ENCODE results near the gene PPP1R11.
"Not testable (repeated sequence)": the region's sequence is repeated elsewhere in the genome, so short reads cannot be mapped to it uniquely, and the experiment has no call there.

The PPP1R11 gene

GRCh38 chr6:30100154-30100553, 33.2 kb downstream of the PPP1R11 start:
- no peak for DNase-seq

DNA sequence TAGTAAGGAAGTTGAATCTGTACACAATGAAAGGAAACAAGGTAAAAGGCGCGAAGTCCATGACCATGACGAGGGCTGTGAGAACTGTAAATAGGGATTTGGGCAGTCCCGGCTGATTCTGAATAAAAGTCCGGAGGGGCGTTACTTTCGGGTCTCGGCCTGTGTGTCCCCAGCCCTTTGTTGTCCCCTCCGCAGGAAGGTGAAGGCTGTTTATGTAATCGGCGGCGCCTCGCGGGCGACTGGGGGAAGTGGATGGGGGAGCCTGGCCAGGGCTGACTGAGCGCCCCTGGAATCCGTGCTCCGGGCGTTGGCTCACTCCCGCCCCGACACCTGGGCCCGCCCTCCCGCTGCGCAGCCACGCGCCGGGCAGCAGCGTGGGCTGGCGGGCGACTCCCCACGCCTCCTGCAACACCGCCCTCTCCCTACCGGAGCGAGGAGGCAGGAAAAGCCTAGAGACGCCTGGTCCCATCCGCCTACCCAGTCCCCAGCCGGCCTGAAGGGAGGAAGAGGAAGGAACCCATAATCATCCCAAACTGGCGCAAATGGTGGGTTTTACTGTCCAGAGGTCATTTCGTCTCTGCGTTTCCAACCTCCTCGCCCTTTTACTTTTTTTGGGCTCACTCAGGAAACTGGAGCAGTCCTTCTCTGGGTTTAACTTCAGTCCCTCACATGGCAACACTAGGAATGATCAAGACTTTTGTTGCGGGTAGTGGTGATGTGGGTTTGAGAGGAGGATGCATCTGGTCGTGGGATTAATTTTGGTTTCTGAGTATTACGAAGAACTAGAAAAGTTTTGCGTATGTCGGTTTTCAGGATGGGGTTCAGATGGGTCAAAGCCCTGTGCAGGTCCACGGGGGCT, 33.8 kb downstream of the PPP1R11 start:
- peak; percentile 30 to 37 for DNase-seq

- peak; percentile 82 to 86 for DNase-seq
These were observed 34.7 kb downstream of the PPP1R11 start for GRCh38 chr6:30101444-30102413.

DNA sequence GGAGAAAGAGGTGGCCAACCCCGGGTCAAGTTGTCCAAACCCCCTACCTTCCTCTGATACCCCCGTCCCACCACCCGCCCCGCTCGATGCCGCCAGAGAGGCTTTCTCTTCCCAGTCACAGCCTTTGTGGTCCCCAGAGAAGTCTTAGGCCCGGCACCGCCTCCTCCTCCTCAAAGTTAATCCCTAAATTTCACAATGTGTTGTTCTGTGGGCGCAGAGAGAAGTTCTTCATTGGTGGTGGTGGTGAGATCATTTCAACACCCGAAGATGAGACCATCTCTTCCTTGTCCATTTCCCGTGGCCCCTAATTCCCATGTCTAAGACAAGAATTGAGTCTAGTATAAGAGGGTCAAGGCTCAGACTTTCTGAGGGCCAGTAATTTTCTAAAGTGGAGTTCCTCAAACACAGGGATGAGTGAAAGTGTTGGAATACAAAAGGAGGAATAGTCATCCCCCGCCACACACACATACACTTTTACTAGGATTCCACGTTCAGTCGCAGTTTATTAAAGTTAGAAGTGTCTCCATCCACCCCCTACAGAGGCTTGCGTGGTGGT, 35.5 kb downstream of the PPP1R11 start:
- DNase-seq: peak in 1 of 2 experiments; percentile 23

- peak; percentile 91 to 92 for DNase-seq
These were observed 36.2 kb downstream of the PPP1R11 start for GRCh38 chr6:30102970-30103871.

GRCh38 chr6:30103872-30104179, 36.8 kb downstream of the PPP1R11 start:
- DNase-seq: no peak

- DNase-seq: no peak
These were observed 37.7 kb downstream of the PPP1R11 start for GRCh38 chr6:30104661-30105060.

DNA sequence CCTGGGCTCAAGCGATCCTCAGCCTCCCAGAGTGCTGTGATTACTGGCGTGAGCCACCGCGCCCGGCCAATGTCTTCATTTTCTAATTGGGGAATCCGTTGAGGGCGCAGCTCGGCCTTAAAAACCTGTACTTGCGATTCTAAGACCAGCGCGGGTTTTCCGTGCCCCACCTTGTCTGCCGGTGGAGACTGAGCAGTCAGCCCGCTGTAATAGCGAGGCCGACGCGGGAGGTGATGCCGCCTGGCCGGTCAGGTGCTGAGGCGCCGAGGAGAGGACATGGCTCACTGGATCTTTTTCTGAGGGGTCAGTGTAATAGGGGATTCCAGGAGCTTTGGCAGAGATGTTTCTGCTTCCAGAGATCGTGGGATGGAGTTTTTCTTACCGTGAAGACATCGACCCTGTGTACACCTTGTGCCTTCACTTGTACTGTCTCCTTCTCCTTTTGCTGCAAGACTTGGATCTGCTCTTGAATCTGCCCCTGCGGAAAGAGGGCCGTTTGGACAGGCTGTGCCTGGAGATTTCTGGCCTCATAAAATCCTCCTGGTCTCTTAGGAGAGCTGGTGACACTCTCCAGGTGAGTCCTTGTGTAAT, 44.4 kb downstream of the PPP1R11 start:
- DNase-seq: no peak

- DNase-seq: no peak
These were observed 45.5 kb downstream of the PPP1R11 start for GRCh38 chr6:30112402-30112994.

- DNase-seq: no peak
These were observed 46.2 kb downstream of the PPP1R11 start, which contains the start of gene TRIM31 for GRCh38 chr6:30113003-30113759. Gene TRIM31 (minus strand): TSS chr6:30113090. CDS start chr6:30112805, 285 bp downstream.

DNA sequence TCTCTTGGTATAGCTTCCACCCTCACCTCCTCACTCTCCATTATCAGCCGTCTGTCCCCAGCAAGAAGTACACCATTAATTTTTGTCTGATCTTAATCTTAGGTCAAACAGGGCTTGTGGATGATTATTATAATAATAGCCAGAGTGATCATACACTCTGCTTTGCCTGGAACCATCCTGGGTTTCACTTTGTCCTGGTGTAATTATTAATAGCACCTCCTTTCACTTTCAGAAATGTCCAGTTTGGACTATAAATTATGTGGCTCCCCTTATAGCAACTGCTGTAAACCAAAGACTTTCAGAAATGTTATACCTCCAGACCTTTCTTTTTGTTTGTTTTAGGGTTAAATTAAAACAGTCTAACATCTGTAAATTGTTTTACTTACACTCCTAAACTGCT, 46.8 kb downstream of the PPP1R11 start:
- no peak for DNase-seq

- no peak for DNase-seq
These were observed 49.7 kb downstream of the PPP1R11 start for GRCh38 chr6:30116724-30117123.

- DNase-seq: not testable (repeated sequence)
These were observed 51.7 kb downstream of the PPP1R11 start for GRCh38 chr6:30118691-30119090.

All from activated T-cell treated with anti-CD3 and anti-CD28 coated beads, Interleukin-2, amount 50 U/mL, for 48 hours (primary cell).